HG02981 (cell line): Measurements from ENCODE around the gene DNAAF6.
A peak's percentile ranks its signal among the peaks of the same experiment; 100 is the strongest.
"Not testable (repeated sequence)": the region's sequence is repeated elsewhere in the genome, so short reads cannot be mapped to it uniquely, and the experiment has no call there.

ENCODE experiments used
- ATAC-seq: cut with Tn5 transposase; IDR thresholded peaks from one replicate; pipeline ENCODE4 v1.9.1; 2021; ENCODE audit warnings: mild to moderate bottlenecking, moderate library complexity; ENCODE audit not compliant: unreplicated experiment

The DNAAF6 gene

DNA sequence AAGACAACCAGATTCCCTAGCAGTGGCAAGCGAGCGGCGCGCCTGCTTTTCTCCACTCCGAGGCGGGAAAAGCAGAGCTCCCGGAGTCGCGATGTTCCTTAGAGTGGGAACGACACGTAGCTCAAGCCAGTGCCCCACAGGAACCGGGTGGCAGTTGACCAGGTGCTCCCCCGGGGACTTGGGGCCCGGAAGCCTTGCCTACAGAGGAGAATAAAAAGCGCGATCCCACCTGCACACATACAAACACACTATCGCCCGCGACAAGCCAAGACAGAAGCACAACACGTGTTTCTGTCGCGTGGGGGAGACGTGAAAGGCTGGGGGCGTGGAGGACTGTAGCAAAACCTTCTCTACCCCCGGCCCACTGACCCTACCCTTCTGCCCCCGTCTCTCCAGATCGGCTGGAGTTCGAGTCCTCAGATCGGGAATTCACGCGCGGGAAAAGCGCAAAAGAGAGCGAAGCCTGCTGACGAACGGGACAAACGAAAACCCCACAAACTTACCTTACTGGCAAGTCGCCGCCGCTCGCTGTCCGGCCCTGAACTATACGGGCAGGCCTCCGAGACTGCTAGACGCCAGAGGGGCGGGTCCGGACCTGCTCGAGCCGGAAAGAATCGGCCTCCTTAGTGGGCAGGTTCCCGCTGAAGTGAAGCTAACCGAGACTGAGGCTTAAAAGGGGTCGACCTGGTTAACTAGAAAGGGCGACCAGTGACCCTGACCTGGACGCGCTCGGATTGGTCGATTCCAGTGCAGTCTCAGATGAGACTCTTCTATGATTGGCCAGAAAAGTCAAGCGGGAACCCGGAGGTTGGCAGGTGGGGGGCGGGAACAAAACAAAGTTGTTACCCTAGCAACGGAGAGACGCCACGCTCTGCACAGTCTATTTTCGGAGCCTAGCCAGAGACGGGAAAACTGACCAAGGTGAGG lies at the start of gene DNAAF6, which contains the start of gene NUP62CL:
Gene DNAAF6 (plus strand): TSS at position 842 of the 927 bp plus-strand sequence. CDS start 6,265 bp downstream, outside the sequence.
Gene NUP62CL (minus strand): TSS at position 664 of the 927 bp plus-strand sequence. CDS start 31,287 bp downstream, outside the sequence.
- ATAC-seq = peak; percentile 95

DNA sequence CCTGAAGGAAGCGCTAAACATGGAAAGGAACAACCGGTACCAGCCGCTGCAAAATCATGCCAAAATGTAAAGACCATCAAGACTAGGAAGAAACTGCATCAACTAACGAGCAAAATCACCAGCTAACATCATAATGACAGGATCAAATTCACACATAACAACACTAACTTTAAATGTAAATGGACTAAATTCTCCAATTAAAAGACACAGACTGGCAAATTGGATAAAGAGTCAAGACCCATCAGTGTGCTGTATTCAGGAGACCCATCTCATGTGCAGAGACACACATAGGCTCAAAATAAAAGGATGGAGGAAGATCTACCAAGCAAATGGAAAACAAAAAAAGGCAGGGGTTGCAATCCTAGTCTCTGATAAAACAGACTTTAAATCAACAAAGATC lies 48.8 kb upstream of the DNAAF6 start:
- ATAC-seq = not testable (repeated sequence)

- no peak for ATAC-seq
Observed at GRCh38 chrX:107167163-107167921, 39.1 kb upstream of the DNAAF6 start.

DNA sequence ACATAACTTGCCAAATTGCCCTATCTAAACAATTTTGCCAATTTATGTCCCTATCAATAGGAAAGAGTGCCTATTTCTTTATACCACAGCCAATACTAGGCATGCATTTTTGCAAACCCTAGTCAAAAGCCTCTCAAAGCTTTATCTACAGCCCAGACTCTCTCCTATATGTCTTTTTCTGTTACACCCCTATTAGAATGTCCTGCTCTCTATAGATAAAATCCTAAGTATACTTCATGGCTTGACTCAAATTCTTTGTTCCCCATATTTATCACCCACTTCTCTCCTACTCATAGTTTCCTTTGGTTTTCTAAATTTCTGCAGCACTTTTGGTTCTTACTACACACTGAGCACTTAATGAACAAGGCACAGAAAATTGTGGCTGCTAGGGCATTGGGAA lies 38.2 kb upstream of the DNAAF6 start:
- no peak for ATAC-seq

DNA sequence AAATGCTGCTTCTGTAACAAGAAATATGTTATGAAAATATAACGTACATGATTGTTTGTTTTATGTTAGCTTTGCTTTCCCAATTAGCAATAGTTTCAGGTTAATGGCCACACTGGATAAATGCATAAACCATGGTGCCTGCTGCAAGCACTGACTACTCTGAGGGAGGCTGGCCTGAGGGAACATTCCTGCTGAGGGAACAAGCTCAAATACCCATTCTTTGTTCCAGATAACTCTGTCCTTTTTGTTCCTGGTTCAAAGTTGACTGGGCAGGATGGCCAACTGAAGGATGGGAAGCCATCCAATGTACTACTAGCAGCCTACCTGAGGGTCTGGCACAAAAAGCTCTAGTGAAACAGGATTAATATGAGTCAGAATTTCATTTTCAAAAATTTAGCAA lies 37.7 kb upstream of the DNAAF6 start:
- ATAC-seq = no peak

- no peak for ATAC-seq
Observed at GRCh38 chrX:107171369-107172102, 34.9 kb upstream of the DNAAF6 start.

GRCh38 chrX:107197319-107197718 lies 9.1 kb upstream of the DNAAF6 start:
- no peak for ATAC-seq

GRCh38 chrX:107198074-107198473 lies 8.3 kb upstream of the DNAAF6 start:
- ATAC-seq = not testable (repeated sequence)

DNA sequence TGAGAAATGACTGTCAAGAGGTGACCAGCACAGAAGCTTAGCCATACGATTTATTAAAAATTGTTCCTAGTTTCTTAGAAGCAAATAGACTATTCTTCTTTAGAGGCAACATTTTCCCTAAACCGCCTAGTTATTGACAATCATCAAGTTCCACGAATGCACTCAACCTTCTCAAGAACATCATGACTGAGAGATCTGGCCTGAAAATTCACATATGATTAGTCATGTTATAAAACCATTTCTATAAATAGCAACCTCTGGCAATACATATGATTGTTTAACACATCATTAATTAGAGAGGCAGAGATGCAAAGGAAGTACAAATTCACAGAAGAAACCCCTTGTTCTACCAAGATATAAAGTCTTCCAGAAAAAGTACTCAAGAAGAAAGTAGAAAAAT lies 6.9 kb upstream of the DNAAF6 start:
- no peak for ATAC-seq

GRCh38 chrX:107204068-107204605 lies 2.3 kb upstream of the DNAAF6 start:
- ATAC-seq = no peak

DNA sequence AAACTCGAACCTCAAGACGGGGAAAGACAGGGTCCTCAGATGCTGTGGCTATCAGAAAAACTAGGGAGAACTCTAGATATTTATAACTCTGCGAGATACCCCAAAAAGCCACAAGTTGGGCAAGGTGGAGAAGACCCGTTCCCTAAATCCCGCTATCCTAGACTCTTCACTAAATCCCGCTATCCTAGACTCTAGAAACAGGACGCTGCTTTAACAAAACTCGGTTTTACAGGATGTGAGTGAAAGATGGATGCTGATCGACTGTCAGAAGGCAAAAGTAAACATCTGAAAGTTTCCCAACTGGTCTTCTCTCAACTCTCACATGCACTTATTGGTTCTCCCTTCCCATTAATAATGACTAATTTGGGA lies 270 bp downstream of the DNAAF6 start:
- ATAC-seq = no peak

GRCh38 chrX:107207089-107207488 lies 678 bp downstream of the DNAAF6 start:
- no peak for ATAC-seq

DNA sequence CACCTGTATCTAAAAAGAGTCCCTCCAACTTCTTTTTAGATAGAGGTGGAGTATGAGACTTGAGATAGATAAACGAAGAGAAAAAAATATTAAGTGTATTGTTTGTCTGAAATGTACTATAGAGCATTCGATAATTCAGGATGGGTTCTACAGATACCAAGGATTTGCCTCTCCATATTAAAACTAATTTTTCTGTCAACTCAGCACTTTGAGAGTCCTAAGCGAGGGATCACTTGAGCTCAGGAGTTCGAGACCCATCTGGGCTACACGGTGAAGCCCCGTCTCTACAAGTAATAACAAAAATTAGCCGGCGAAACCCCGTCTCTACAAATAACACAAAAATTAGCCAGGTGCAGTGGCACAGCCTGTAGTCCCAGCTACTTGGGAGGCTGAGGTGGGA lies 1.5 kb downstream of the DNAAF6 start:
- ATAC-seq = no peak

GRCh38 chrX:107213477-107213876 lies 7.1 kb downstream of the DNAAF6 start:
- ATAC-seq = no peak

GRCh38 chrX:107226757-107227156 lies 20.3 kb downstream of the DNAAF6 start:
- no peak for ATAC-seq

DNA sequence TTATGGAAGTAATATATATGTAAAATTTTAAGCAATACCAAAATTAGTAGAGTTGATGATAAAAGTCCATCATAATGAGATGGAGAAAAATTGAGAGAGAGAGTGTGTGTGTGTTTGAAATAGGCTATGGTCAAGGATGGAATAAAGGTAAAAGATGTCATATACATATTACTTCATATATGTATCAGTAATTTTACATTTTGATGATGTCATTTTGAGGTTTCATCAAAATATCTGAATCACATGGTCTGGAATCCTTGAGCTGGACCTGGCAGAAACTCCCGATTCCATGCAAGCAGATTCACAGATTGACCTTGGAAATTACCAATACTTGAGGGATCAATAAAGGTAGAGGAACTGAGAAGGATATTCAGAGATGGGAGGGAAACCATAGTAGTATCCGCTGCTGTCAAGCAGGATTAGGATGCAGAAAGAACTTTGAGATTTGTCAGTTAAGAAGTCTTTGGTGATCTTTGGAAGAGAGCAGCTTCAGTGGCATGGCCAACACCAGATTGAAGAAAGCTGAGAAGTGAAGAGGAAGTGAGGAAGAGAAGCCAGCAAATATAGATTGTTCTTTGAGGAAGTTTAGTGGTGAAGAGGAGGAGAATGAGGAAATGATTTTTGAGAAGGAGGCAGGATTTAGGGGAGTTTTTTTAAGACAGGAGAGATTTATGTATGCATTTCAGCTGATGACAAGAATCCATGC lies 21.5 kb downstream of the DNAAF6 start:
- ATAC-seq = no peak

- ATAC-seq = no peak
Observed at GRCh38 chrX:107228486-107228819, 22.0 kb downstream of the DNAAF6 start.

DNA sequence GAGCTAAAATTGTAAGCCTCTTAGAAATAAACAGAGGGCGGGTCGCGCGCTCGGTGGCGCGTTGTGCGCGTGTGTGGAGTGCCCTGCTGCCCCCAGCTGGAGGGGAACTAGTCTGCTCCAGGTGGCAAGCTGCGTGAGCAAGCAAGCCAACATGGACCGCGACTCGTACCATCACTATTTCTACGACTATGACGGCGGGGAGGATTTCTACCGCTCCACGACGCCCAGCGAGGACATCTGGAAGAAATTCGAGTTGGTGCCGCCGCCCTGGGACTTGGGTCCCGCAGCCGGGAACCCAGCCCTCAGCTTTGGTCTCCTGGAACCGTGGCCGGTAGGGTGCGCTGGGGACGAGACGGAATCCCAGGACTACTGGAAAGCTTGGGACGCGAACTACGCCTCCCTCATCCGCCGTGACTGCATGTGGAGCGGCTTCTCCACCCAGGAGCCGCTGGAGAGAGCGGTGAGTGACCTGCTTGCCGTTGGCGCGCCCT lies 66.1 kb downstream of the DNAAF6 start:
- no peak for ATAC-seq

- ATAC-seq = no peak
Observed at GRCh38 chrX:107273795-107274194, 67.4 kb downstream of the DNAAF6 start.

DNA sequence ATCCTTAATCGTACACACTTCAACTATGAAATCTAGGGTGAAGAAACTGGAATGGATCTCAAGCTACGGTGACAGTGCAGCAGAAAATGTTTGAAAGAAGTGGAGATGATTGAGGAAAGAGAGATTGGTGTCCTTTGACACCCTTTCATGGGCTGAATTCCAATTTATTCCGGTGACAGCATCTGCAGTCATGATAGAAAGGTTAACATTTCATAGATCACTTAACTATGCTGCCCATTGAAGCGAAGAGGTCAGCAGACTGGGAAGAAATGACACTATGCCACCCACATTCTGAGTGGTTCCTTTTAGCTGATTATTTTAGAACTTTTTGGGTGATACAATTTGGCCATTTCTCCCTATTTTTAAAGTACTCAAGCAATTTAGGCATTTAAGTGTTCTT lies 82.3 kb downstream of the DNAAF6 start:
- no peak for ATAC-seq
